CD1c-positive myeloid dendritic cell (primary cell): ENCODE measurements around the gene OR4S1.
"Not testable (repeated sequence)": the region's sequence is repeated elsewhere in the genome, so short reads cannot be mapped to it uniquely, and the experiment has no call there.

Experiments
- DNase-seq: peaks from one replicate; pipeline ENCODE4 v3.0.0-alpha.2; 2016; ENCODE audit errors: extremely low spot score

Gene OR4S1, protein sequence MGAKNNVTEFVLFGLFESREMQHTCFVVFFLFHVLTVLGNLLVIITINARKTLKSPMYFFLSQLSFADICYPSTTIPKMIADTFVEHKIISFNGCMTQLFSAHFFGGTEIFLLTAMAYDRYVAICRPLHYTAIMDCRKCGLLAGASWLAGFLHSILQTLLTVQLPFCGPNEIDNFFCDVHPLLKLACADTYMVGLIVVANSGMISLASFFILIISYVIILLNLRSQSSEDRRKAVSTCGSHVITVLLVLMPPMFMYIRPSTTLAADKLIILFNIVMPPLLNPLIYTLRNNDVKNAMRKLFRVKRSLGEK

GRCh38 chr11:48305923-48306322 lies at the start of gene OR4S1:
OR4S1 (plus strand) TSS chr11:48306223; CDS start chr11:48306223, 0 bp downstream.
- DNase-seq, result no peak

DNA sequence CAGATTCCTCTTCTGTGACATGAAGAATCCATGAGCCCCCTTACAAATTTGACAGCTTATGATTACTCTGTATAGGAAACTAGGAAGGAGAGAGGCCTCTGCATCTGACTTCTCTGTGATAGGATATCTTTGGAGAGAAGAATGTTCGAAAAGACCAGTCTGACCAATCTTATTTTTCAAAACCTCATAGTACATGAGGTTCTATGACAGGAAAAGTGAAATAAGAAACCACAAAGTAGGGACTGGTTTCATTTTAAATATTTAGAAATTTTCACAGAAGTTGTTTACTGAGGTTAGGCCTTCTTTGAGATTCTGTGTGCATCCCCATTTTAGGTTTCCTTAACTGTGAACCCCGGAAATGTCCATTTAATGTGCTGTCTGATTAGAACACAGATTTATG lies 44.4 kb upstream of the OR4S1 start:
- DNase-seq, result no peak

GRCh38 chr11:48263423-48263911 lies 42.6 kb upstream of the OR4S1 start, which contains the start of gene OR4X1:
OR4X1 (plus strand) TSS chr11:48263861; CDS start chr11:48263861, 0 bp downstream.
- DNase-seq, result no peak

GRCh38 chr11:48270621-48271020 lies 35.4 kb upstream of the OR4S1 start:
- DNase-seq, result no peak

- DNase-seq, result no peak
These were observed 33.4 kb upstream of the OR4S1 start for GRCh38 chr11:48272606-48273005.

DNA sequence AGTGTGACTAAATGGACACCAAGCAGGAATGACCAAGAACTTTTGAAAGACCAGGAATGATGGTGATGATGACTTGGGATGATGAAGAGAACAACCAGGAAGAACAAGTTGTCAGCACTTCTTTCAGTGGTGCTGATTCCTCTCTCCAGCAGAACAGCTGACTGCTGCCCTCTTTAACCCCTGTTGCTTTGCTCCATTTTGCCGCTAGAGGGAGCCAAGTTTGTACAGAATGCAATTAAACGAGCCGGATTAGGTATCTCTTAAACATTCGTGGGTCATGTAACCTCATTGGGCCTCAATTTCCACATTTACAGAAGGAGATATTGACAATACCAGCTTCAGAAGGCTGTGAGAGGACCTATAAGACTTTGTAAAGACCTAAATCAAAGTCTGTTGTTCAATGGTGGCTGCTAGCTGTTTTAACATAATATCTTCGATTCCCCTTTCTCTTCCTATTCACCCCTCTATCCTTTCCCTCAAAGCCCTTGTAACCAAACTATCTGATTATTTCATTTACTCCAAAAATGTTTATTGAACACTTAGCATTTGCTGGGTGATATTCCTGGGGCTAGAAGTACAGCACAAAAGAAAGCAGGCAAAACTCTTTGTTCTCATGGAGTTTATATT lies 1.9 kb downstream of the OR4S1 start:
- peak; percentile 64 for DNase-seq

DNA sequence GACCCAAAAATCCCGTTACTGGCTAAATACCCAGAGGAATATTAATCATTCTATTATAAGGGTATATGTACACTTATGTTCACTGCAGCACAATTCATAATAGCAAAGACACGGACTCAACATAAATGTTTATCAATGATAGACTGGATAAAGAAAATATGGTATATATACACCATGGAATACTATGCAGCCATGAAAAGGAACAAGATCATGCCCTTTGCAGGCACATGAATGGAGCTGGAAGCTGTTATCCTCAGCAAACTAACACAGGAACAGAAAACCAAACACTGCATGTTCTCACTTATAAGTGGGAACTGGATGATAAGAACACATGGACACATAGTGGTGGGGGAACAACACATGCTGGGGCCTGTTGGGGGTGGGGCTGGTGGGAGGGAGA lies 7.6 kb downstream of the OR4S1 start:
- not testable (repeated sequence) for DNase-seq

- DNase-seq, result not testable (repeated sequence)
These were observed 13.8 kb downstream of the OR4S1 start for GRCh38 chr11:48319813-48320212.

GRCh38 chr11:48324620-48325019 lies 18.6 kb downstream of the OR4S1 start, which contains the start of gene OR4C3:
OR4C3 (plus strand) TSS chr11:48324920; CDS start chr11:48325022, 102 bp downstream.
- not testable (repeated sequence) for DNase-seq

GRCh38 chr11:48341466-48341865 lies 35.4 kb downstream of the OR4S1 start:
- DNase-seq, result peak; percentile 1

DNA sequence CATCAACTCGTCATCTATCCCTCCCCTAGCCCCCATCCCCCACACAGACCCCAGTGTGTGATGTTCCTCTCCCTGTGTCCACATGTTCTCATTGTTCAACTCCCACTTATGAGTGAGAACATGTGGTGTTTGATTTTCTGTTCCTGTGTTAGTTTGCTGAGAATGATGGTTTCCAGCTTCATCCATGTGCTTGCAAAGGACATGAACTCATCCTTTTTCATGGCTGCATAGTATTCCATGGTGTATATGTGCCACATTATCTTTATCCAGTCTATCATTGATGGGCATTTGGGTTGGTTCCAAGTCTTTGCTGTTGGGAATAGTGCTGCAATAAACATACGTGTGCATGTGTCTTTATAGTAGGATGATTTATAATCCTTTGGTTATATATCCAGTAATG lies 36.5 kb downstream of the OR4S1 start:
- DNase-seq, result not testable (repeated sequence)

DNA sequence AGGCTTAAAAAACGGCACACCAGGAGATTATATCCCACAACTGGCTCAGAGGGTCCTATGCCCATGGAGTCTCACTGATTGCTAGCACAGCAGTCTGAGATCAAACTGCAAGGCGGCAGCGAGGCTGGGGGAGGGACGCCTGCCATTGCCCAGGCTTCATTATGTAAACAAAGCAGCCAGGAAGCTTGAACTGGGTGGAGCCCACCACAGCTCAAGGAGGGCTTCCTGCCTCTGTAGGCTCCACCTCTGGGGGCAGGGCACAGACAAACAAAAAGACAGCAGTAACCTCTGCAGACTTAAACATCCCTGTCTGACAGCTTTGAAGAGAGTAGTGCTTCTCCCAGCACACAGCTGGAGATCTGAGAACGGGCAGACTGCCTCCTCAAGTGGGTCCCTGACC lies 40.3 kb downstream of the OR4S1 start:
- DNase-seq, result not testable (repeated sequence)

- DNase-seq, result no peak
These were observed 48.0 kb downstream of the OR4S1 start for GRCh38 chr11:48354013-48354412.

- DNase-seq, result no peak
These were observed 48.7 kb downstream of the OR4S1 start for GRCh38 chr11:48354677-48355076.
